NOMO-1 treated with dmso at 0.1 percent for 144 hours (cell line): ENCODE data around the gene VAT1L.

Source experiments
- DNase-seq: peaks from one replicate; lab custom pipeline; 2025; ENCODE audit not compliant: unreplicated experiment; lab: John Stamatoyannopoulos, UW

VAT1L gene

DNA sequence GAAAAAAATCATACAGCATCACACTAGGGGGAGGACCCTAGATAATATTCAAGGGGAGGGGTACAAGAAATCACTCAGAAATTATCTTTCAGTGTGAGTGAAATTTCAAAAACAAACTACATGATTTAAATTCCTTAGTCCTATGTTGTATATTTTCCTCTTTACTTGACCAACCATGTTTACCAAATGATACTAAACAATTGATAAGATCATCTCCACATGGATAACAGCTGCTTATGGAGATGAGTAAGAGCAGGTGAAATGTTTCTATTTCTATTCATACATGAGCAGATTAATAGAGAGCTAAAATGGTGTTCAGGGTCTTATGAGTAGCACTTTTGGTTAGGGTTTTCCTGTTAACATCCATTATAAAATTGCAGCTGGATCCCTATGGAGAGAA, 7.3 kb upstream of the VAT1L start:
- no peak for DNase-seq

DNA sequence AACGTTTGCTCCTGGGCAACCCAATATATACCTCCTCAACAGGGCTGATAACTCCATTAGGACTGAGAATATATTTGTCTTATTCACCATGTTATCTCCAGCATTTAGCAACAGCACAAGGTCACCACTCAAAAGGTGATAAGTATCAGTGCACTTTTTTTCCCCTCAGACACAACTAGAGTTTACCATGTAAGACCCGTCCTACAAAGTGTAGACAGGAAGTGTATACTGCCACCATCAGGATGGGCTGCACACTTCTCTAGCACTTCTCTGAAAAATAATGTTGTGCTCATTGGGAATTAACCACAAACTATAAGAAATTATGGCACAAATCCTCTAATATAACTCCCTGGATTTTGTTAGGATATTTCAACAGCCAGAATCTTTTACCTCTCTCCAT, 5.7 kb upstream of the VAT1L start:
- DNase-seq = no peak

DNA sequence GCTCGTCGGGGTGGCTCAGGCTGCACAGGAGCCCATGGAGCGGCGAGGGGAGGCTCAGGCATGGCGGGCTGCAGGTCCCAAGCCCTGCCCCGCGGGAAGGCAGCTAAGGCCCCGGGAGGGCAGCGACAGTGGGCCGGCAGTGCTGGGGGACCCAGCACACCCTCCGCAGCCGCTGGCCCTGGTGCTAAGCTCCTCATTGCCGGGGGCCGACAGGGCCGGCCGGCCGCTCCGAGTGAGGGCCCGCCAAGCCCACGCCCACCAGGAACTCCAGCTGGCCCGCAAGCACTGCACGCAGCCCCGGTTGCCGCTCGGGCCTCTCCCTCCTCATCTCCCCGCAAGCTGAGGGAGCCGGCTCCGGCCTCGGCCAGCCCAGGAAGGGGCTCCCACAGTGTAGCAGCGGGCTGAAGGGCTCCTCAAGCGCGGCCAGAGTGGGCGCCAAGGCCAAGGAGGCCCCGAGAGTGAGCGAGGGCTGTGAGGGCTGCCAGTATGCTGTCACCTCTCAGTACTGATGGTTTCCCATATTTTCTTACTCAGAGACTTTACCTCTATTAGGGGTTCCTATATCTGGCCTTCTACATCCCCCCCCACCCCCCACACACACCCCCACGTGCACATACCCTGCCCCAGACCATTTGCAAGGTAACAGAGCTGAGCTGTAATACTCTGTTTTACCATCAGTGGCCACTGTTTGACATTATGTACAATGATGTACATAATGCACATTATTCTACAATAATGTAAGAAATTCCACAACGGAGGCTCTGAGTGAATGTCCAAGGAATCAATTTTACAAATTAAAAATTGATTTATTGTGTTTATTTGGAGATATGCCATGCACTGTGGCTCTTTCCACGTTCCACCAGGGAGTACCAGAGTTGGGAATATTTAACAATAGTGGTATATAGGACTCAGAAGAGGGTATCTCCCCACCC, 3.7 kb upstream of the VAT1L start:
- DNase-seq = no peak

DNA sequence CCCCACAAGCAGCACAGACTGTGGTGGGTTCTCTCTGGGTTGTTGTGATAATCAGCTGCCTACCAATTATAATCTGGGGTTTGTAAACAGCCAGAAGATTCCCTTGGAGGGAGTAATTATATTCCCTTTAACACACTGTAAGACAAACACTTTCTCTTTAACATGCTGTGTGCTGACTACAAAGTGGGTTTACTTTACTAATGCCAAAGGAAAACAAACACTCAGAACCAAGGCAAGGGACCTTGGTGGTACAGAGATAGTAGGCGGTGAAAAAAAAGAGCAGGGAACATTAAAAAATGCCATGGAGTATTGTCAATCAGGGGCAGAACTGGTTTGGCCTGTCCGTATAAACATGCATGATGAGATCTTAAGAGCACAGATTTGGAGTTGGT, 3.0 kb upstream of the VAT1L start:
- DNase-seq = no peak

DNA sequence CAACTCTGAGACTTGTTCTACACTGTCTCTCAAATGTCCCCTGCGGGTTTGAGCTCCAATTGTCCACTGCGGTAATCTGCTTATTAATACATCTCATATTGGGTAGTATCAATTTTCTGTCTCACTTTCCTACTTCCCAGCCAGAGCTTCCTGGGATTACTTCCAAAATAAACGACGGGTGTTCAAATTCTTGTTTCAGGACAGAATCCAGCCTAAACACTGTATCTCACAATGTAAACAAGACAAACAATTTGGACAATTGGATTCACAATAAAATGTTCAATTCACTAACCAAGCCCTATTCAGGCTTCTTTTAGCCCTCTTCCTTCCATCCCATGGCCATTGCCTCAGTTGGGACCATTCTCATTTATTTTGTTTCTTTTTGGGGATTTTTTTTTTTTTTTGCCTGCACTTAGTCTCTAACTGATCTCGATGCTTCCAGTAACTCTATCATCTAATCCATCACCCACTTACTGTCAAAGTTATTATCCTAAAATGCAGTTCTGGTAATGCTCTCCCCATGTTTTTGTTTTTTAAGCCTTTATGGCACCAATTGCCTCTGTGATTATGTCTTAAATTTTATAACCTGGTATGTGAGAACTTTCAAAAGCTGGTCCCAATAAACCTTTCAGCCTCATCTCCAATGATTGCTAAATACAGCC, 2.0 kb upstream of the VAT1L start:
- no peak for DNase-seq

DNA sequence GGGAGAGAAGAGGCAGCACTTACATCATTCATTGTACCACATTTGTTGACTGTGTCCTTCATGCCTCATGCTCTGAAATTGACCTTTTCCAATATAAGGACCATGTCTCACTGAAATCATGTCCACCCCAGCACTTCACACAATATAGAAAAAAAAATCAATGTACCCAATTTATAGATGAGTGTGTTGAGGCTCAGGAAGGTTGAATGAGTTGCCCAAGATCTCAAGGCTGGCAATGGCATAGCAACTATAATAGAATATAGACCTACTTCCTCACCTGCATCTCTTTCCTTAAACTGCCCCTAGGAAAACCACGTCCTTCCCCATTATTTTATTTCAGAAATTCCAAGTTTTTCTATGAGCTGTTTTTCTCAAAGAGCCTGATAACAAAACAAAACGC, 912 bp upstream of the VAT1L start:
- DNase-seq = no peak

DNA sequence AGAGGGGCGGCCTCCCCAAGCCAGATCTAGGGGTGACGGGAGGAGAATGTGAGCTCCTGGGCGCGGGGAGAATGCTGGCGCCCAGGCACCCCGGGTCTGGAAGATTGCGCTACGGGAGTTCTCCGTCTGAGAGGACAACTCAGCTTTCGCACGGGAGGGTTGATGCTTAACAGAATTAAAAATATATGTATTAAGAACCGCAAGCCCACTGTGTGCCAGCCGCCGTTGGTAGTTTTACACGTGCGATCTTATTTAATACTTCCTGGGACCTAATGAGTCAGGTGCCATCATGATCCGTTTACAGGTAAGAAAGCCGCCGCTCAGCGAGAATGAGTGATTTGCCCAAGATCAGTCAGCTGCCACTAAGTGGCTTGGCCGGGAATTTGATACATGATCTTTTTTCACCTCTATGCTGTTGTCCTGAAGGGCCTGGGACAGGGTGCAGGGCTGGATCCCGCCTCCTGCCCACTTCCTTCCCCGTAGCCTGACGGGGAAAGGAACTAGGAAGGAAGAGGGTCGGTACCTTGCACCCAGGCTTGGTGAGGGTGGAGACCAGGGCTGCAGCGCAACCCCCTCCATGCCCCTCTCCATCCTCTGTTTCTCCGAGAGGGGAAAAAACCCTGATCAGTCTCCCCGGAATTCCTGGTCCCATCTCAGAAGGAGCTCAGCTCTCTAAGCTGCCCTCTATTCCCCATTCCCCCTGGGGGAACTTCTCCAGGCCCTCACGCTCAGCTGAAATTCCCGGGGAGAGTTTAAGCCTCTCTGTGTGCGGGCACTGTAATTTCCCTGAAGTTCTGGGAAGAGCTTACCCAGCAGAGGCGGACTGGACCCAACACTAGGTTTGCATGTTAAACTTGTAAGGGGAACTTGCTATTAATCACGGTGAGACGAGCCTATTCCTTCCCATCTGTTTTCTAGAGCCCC, 983 bp downstream of the VAT1L start:
- no peak for DNase-seq

DNA sequence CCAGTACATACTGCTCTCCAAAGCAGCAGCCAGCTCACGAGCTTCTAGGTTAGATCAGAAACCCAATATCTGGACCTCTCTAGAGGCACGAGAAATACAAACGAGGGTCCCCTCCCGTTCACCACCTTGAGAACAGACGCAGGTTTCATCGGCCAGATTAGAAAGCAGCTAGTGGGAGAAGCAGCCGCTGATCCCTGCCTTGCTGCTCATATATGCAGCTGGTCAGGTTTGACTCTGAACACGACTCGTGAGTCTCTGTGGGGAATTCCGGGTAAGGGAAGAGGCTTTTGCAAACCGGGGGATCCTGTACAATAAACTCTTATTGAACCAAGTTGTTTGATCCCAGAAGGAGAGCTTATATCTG, 1.6 kb downstream of the VAT1L start:
- no peak for DNase-seq

DNA sequence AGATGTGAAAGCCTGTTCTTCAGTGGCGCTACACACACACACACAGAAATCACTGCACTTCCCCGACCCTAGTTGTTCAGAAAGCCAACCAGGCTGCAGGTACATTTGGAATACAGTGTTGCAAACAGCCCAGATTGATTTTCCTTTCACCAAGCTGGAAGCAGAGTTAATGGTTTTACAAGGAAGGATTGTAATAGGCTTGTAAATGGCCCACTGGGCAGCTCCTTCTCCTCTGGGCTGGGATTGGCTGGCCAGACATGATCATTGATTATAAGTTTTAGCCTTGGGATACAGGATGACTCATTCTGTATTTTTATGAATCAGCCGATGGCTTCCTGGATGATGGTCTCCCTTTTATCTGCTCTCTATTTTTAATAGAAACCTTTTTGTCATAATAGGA, 2.5 kb downstream of the VAT1L start:
- no peak for DNase-seq

DNA sequence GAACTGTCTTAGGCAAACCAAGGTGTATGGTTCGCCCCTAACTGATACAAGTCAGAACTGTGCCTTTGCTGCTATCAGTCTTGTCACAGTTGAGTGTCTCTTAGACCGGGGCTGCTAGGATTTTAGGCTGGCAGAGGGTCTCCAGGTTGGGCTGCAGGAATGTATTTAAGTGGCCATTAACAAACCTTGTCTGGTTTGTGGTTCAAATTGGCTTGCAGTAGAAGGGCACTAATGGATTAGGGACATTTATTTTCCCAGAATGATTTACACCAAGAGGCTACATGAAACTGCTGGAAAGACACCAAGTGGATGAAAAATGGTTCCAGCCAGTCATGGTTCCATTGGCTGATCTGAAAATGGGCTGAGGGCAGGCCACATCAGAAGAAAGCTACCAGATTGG, 5.1 kb downstream of the VAT1L start:
- no peak for DNase-seq

DNA sequence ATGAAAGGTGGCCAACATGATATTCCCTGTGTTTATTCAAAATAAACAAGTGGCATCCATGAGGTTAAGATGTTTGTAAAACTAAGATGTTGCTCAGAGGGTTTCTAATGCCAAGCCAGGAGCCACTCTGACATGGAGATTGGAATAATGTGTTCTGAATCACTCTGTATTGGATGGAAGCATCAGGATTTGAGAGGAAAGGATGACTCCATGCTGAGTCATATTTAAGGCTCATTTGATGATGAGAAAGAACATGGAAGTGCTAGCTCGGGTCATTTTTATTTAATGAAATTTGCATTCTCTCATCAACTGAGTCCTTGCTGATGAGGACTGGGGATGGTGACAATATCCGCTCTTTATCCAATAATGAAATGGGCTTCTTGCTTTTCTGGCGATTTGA, 6.2 kb downstream of the VAT1L start:
- DNase-seq = no peak

DNA sequence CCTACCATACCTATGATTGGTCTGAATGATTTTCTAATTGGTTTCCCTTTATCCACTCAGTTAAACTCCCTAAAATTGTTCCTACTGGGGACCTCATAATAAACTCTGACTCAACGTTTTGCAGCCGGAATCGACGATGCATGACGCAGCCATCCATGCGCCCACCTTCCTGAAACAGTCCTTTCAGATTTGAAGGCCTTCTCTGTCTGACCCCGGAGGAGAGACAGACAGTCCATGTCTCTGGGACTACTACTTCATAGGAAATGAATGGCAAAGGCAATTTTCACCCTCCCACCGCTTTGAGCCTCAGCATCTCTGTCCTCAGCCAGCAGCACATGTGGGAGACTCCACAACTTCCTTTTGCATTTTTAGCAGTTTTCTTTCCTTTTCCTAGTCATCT, 13.5 kb downstream of the VAT1L start:
- DNase-seq = no peak

DNA sequence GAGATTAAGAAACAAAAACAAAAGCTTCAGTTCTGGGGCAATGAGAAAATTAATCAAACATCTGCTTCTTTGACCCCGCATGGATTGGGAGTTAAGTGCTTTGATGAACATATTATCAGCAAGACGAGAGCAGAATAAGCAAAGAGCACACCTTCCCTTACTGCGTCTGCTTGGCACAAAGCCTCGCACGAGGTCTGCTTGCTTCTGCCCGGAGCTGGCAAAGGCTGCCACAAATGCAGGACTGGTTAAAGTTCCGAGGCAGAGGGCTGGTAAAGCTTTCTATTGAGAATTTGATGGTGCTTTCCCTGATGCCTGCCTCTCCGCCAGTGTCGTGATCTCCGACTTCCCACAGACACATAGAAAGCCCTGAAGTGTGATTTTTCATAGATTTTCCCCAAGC, 17.0 kb downstream of the VAT1L start:
- DNase-seq = no peak

DNA sequence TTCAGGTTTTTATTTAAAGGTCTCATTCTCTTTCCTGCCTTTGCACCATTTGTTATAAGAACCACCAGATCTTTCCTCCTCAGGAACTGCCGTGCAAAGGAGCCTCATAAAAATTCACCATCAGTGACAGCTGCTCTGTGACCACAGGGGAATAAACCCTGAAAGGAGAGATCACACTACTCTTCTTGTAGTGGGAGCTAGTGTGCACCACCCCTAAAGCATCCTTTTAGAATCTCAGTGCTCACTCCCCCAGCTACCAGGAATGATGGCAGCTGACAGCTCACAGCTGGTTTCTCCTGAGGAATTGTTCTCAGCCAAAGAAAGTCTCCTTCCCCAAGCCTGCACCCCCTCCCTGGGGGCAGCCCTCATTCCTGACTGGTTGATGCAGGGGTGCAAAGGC, 18.7 kb downstream of the VAT1L start:
- DNase-seq = no peak

DNA sequence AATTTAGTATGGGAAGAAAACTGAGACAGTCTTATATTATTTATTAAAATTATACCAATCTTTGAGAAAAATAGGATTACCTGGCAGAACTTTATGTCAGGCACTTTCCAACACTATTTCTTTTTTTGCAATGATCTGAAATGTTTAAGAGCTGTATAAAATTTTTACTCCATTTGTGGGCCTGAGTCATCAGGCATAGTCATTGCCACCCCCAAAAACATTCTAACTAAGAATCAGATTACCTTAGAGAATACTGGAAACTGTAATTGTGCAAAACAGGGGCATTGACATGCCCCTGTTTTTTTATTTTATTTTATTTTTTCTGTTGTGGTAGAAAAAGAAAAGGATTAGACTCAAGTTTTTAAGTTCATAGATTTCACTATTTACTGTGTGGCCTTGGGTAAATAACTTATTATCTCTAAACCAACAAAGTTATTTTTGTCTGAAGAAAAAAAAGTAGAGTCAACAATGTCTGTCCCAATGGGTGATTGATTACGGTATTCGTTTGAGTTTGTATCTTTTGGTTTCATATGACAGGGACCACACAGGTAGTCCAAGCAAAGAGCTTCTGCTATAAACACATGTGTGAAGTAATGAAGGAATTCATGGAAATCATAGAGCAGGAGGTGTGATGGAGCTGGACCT, 24.6 kb downstream of the VAT1L start:
- DNase-seq = no peak

DNA sequence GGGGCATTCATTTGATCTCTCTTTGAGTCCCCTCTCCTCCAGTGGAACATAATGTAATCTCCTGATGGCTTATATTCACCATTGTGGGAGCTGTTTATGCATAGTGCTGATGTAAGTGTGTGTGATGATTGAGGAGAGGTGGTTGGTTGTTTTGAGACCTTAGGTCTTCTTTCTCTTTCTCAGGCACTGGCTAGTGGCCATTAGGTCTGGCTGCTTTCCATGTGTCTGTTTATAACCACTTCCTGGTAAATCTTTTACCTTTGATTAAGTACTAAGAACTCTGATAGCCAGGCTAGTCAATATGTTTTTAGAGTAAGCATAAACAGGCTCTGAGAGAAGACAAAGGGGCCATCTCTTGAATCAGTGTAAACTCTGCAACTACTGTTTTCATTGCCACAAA, 27.9 kb downstream of the VAT1L start:
- DNase-seq = no peak

DNA sequence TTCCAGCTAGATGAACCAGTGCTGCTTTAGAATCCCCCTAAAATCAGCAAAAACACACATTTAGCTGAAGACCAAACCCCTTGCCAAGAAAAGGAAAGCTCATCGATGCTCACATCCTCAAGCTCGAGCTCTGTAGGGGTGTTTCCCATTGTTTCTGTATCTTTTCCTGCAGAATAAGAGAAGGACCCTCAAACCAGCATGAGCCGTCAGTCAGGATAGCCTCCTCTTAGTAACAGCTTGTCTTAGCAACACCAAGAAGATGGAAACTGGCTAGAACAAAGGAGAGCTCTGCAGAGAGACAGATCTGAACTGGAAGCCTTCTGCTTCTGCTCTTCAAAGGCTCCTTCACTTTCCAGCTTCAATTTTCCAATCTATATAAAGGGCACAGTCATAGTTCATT, 32.0 kb downstream of the VAT1L start:
- DNase-seq = no peak

DNA sequence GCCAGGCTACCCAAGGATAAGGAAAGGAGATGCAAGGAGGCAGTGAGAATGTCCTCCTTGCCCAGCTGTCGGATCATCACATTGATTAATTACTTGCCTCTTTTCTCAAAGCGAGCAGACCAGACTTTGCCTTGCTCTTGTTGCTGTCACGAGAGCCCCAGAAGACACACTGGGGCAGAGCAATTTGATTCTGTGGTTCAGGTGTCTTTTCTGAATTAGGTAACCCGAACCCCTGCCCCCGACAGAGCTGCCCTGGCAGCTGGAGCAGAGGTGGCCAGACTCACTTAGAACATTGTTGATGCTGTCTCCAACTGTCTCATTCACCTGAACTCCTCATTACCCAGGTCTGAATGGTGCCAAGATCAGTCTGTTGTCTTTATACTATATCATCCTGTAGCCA, 34.3 kb downstream of the VAT1L start:
- no peak for DNase-seq

DNA sequence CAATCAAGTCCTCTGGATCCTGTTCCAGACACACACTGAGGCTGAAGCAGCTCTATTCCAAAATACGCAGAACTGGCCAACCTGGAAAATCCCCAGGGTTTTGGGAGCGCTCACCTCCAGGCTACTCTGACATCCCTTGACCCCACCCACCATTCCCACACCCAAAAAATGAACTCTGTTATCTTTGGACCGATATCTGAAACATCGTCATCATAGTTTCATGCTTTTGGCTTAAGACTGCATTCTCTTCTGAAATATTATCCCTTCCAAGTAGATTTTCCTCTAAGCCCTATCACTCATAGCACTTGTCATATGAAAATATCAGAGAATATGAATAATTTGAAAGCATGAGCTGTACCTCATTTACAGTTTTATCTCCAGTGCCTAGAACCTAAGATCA, 34.7 kb downstream of the VAT1L start:
- no peak for DNase-seq

DNA sequence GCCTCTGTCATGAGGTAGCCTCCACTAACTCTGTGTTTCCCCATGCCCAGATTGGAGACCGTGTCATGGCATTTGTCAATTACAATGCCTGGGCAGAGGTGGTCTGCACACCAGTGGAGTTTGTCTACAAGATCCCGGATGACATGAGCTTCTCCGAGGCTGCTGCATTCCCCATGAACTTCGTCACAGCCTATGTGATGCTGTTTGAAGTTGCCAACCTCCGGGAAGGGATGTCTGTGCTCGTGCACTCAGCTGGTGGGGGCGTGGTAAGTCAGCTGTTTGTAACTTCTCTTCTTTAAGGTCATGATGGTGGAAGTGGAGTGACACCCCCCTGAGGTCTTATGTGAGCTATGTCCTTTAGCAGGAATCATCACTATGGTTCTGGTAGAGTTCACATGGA, 36.8 kb downstream of the VAT1L start:
- DNase-seq = no peak

DNA sequence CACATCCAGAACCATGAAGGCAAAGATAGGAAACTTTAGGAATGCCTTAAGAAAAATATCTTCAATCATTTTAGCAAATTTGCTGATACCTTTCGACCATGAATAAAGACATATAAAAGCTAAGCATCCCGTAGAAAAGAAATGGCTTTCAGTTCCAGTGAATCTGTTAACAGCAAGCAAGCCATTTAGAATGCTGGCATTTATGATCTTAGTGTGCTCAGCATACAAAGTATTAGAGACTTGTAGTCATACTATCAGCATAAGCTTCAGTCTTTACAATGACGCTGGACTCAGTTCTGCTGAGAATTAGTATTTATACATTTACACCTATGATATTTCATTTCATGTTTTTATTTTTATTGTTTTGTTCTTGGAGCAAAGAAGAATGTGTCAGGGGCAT, 38.7 kb downstream of the VAT1L start:
- no peak for DNase-seq
